Muscle layer of colon (tissue), 2 donors: Measurements from ENCODE around the gene DGKD.

Experiments
- H3K27ac ChIP-seq: one replicate; pipeline ENCODE4 v1.7.0; 2013; ENCODE audit warnings: low read depth, mild to moderate bottlenecking, low read length, moderate library complexity
- H3K27me3 ChIP-seq, 2 donors: one replicate each; pipeline ENCODE4 v1.7.0; 2013; ENCODE audit warnings: low read length in 2 of 2, mild to moderate bottlenecking in 2 of 2; ENCODE audit not compliant: insufficient read depth in 2 of 2, control insufficient read depth in 1 of 2
- H3K36me3 ChIP-seq: one replicate; pipeline ENCODE4 v1.7.0; 2013; ENCODE audit warnings: mild to moderate bottlenecking, low read length; ENCODE audit not compliant: insufficient read depth
- H3K4me1 ChIP-seq: one replicate; pipeline ENCODE4 v1.7.0; 2013; ENCODE audit warnings: mild to moderate bottlenecking, low read length; ENCODE audit not compliant: insufficient read depth
- H3K4me3 ChIP-seq, 2 donors: one replicate each; pipeline ENCODE4 v1.7.0; 2013; ENCODE audit warnings: low read length in 2 of 2, low read depth in 1 of 2, mild to moderate bottlenecking in 1 of 2, moderate library complexity in 1 of 2
- H3K9ac ChIP-seq: one replicate; pipeline ENCODE4 v1.7.0; 2013; ENCODE audit warnings: low read length
- H3K9me3 ChIP-seq: one replicate; pipeline ENCODE4 v1.7.0; 2013; ENCODE audit warnings: mild to moderate bottlenecking, low read length
- donor health status: abdominal sarcoma.
- donor health status: Adenocarcinoma of cecum.

Gene DGKD

DNA sequence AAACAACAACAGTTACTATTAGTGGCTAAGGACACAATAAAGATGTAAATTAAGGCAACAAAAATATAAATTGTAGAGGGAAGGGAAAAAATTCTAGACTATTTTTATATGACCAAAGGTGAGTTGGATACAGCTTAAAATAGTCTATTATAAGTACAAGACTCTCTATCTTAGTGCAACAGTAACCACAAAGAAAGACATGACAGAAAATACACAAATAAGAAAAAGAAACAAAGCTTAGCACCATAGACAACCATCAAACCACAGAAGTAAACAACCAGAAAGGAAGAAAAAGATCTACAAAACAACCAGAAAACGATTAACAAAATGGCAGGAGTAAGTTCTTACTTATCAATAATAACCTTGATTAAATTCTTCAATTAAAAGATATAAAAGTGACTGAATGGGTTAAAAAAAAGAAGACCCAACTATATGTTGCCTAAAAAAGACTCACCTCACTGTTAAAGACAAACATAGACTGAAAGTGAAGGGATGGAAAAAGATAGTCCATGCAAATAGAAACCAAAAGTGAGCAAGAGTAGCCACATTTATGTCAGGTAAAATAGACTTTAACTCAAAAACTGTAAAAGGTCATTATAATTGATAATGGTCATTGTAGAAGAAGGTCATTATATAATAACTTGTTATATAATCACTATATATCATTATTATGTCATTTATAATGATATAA, 149.8 kb downstream of the DGKD start:
- peaks cover 5% of the 10 kb centered on the region for H3K36me3 ChIP-seq
- no peak overlapping the region for H3K9ac ChIP-seq
- no peak overlapping the region for H3K27ac ChIP-seq
- H3K27me3 ChIP-seq, result no peaks in the 10 kb centered on the region
- no peaks in the 10 kb centered on the region for H3K4me1 ChIP-seq
- peaks cover 10% of the 10 kb centered on the region for H3K9me3 ChIP-seq
- no peak overlapping the region for H3K4me3 ChIP-seq

DNA sequence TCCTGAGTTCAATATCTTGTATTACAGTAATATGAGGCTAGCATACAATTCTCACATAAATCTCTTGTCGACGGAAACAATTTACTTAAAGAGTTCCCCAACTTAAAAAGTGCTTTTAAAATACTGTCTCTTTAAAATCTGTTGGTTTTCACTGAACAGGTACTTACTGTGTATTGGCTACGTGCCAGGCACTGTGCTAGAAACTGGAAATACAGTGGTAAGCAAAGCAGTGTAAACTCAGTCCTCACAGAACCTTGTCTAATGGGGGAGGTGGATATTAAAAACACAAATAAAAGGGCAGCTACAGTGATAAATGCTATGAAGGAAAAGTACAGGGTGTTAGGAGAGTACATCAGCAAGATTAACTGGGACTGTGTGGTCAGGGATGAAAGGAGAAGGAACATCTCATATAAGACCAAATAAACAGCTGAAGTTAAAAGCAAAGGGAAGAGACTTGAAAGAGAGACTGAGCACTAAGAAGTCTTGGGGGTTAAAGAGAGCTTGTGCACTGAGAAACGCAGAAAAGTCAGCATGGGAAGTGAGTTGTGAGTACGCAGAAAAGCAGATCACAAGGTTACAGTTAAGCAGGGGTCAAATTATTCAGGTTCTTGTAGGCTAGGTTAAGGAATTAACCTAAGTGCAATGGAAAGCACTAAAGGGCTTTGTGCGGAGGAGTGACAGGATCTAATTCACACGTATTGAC, 159.8 kb downstream of the DGKD start:
- Histone ChIP-seq H3K4me1 (no peaks in the 10 kb centered on the region), H3K27ac (no peak overlapping the region), H3K9ac (no peak overlapping the region), H3K4me3 (no peak overlapping the region), H3K36me3 (peaks cover 26% of the 10 kb centered on the region), H3K9me3 (no peaks in the 10 kb centered on the region), H3K27me3 (no peaks in the 10 kb centered on the region)

DNA sequence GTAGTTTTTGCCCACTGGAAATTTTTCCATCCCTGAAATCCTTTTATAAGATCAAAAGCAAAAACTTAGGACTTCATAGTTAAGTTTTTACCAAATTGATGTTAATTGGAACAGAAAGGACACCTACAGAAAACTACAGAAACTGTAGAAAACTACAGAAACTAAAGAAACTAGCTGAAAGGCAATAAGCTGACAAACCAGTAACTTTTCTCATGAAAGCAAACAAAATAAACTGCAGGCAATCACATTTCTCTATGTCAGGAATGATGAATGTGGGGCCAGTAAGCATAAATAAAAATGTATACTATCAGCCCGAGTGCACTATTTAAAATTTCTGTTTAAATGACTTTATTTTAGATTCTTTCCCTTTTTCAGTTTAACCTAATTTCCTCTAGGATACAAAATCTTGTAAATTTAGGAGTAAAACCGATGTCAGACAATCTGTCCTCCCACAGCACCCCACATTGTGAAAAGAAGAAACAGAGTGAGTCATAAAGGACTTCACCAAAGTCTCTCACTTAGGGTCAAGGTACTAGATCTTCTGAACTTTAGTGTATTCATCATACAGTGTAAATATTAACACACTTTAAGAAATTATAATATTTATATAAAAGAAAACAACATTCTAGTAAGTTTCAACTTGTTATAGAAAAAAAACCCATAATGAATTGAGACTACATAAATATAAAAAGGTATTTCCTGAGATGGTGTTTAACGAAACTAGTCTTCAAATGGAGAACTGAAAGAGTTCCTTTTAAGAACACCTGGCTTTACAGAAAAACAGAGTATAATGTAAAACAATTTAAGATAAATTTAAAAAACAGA, 165.7 kb downstream of the DGKD start:
- H3K36me3 ChIP-seq, result peaks cover 44% of the 10 kb centered on the region
- H3K9me3 ChIP-seq, result no peaks in the 10 kb centered on the region
- H3K9ac ChIP-seq, result no peak overlapping the region
- H3K4me1 ChIP-seq, result no peaks in the 10 kb centered on the region
- H3K27me3 ChIP-seq, result no peaks in the 10 kb centered on the region
- no peak overlapping the region for H3K27ac ChIP-seq
- no peak overlapping the region for H3K4me3 ChIP-seq
